Osteocyte (in vitro differentiated cells): ENCODE data around the gene AP1M2. TPM values are rescaled to one million over a fixed set of nuclear protein-coding genes. Genes with fewer than 3 reads are reported as not detected.

ENCODE experiments used
- DNase-seq: peaks from one replicate; pipeline ENCODE4 v3.0.0; 2021; ENCODE audit warnings: mixed read lengths; ENCODE audit not compliant: unreplicated experiment; ENCODE audit errors: extremely low spot score
- H3K27ac Mint-ChIP-seq: one replicate; pipeline ENCODE4 v1.8.0; 2021; ENCODE audit warnings: mild to moderate bottlenecking, mixed read lengths; ENCODE audit not compliant: unreplicated experiment
- H3K27me3 Mint-ChIP-seq: one replicate; pipeline ENCODE4 v1.8.0; 2021; ENCODE audit warnings: mixed read lengths; ENCODE audit not compliant: unreplicated experiment
- H3K36me3 Mint-ChIP-seq: one replicate; pipeline ENCODE4 v1.8.0; 2021; ENCODE audit warnings: mixed read lengths; ENCODE audit not compliant: unreplicated experiment
- H3K4me1 Mint-ChIP-seq: one replicate; pipeline ENCODE4 v1.8.0; 2021; ENCODE audit warnings: mixed read lengths; ENCODE audit not compliant: unreplicated experiment
- H3K4me3 Mint-ChIP-seq: one replicate; pipeline ENCODE4 v1.8.0; 2021; ENCODE audit warnings: mild to moderate bottlenecking, moderate library complexity, mixed read lengths; ENCODE audit not compliant: unreplicated experiment
- H3K9me3 Mint-ChIP-seq: one replicate; pipeline ENCODE4 v1.8.0; 2021; ENCODE audit warnings: mixed read lengths; ENCODE audit not compliant: unreplicated experiment
- total RNA-seq: library from RNA; stranded (reverse); gene quantifications from 2 replicates; pipeline ENCODE4 v1.2.1, GENCODE V29; 2021
- TF ChIP-seq, protein P1 (sequence below): fragments of 200-600 bp; sonication (generic); IDR thresholded peaks from 2 replicates; pipeline ENCODE4 v1.5.0; 2021; ENCODE audit warnings: antibody characterized with exemption, mild to moderate bottlenecking, moderate library complexity

AP1M2 gene
- total RNA-seq, 1 donor from 2014 or later: not detected

DNA sequence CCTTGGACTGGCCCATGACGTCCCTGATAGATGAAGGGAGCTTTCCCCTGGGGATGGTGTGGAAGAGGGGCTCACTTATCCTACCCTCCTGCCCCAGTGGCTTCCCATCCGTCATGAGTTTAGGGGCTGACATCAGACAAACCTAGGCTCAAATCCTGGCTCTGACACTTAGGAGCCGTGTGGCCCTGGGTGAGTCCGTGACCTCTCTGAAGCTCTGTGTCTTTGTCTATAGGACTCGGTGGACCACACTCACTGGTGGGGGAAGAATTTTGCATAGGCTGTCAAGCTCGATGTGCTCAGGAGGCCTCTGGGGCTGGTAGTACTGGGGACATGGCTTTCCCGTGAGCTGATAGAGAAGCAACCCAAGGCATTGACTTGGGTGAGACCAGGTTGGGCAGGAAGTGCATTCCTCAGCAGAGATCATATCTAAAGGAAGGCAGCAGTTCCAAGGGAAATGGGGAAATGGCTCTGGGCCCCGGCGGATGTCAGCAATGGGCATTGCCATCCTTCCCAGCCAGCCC is 17.4 kb upstream of the AP1M2 start:
- peak overlapping the region; percentile 96 for H3K27ac Mint-ChIP-seq
- no peaks in the 10 kb centered on the region for H3K36me3 Mint-ChIP-seq

DNA sequence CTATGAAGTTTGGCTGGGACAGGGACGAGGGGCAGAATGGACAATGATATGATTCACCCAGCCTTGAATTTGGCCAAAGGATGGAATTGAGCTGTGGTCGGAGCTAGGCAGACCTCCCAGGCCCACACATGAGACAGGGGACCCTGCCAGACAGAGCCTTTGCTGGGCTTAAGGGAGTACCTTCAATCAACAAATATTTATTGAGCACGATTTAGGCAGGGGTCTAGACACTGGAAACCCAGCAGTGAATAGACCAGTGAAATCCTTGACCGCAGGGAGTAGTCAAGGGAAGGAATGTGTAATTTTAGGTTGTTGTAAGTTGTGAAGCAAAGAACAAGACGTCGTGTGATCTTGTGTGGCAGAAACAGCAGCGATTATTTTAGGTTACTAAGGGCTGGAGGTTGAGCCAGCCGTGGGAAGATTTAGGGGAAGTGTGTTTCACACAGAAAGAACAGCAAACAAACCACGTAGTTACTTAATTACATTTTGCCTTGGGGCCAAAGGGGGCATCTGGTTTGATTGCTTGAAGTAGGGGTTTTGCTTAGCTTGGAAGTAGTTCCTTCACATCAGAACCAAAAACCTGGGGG is 16.9 kb upstream of the AP1M2 start:
- Mint-ChIP-seq H3K4me1 (peaks cover 20% of the 10 kb centered on the region), H3K27ac (peak overlapping the region; percentile 96), H3K27me3 (peaks cover 12% of the 10 kb centered on the region), H3K4me3 (peak overlapping the region; percentile 87), H3K9me3 (no peaks in the 10 kb centered on the region), H3K36me3 (no peaks in the 10 kb centered on the region)
- no peak for DNase-seq
- TF ChIP-seq, protein P1, sequence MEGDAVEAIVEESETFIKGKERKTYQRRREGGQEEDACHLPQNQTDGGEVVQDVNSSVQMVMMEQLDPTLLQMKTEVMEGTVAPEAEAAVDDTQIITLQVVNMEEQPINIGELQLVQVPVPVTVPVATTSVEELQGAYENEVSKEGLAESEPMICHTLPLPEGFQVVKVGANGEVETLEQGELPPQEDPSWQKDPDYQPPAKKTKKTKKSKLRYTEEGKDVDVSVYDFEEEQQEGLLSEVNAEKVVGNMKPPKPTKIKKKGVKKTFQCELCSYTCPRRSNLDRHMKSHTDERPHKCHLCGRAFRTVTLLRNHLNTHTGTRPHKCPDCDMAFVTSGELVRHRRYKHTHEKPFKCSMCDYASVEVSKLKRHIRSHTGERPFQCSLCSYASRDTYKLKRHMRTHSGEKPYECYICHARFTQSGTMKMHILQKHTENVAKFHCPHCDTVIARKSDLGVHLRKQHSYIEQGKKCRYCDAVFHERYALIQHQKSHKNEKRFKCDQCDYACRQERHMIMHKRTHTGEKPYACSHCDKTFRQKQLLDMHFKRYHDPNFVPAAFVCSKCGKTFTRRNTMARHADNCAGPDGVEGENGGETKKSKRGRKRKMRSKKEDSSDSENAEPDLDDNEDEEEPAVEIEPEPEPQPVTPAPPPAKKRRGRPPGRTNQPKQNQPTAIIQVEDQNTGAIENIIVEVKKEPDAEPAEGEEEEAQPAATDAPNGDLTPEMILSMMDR: no peak

More for the DNA sequence above, 17.4 kb upstream of the AP1M2 start:
- TF ChIP-seq, protein P1: no peak
- DNase-seq: no peak
- Mint-ChIP-seq H3K4me1 (peaks cover 20% of the 10 kb centered on the region), H3K27me3 (peaks cover 11% of the 10 kb centered on the region), H3K9me3 (no peaks in the 10 kb centered on the region), H3K4me3 (peak overlapping the region; percentile 87)

DNA sequence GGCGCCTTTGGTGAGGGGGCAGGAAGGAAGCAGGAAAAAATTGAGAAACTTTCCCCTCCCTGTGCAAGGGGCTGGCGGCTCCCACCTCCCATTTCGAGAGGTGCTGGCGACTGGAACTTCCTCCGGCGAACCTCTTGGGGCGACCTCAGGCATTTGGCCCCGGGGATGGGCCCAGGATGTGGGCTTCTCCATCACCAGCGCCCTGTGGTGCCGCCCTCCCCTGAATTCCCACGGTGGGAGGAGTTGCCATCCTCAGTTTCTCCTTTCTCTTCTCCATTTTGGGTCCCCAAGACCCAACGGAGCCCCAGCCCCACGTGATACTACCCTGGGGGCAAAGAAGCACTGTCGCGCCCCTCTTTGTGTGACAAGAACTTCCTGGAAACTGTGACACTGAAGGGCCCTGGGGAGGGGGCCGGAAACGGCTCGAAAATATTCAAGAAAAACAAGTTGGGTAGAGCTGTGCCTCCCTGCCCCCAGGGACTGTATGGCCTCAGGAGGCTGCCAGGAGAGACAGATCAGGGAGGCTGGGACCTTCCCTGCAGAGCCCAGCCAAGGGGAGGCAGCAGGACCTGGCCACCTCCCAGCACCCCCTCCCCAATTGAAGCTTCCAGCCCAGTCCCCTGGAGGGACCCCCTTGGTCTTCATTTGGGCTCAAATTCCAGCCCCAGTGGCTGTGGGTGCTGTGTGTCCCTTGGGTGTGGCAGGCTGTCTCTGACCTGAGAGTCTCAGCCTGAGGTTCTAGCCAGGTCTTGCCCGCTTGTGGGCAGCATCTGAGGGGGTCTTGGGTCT is 16.2 kb upstream of the AP1M2 start:
- Mint-ChIP-seq H3K27ac (peak overlapping the region; percentile 96), H3K4me1 (peaks cover 20% of the 10 kb centered on the region), H3K9me3 (no peaks in the 10 kb centered on the region), H3K27me3 (peaks cover 13% of the 10 kb centered on the region), H3K36me3 (no peaks in the 10 kb centered on the region), H3K4me3 (peak overlapping the region; percentile 87)
- no peak for DNase-seq
- TF ChIP-seq, protein P1: no peak

GRCh38 chr19:10602330-10603083 is 15.4 kb upstream of the AP1M2 start:
- TF ChIP-seq, protein P1: no peak
- peaks cover 16% of the 10 kb centered on the region for H3K27me3 Mint-ChIP-seq
- H3K36me3 Mint-ChIP-seq: no peaks in the 10 kb centered on the region
- DNase-seq: peak; percentile 94
- peak overlapping the region; percentile 87 for H3K4me3 Mint-ChIP-seq
- peaks cover 19% of the 10 kb centered on the region for H3K4me1 Mint-ChIP-seq
- H3K27ac Mint-ChIP-seq: peak overlapping the region; percentile 96
- H3K9me3 Mint-ChIP-seq: no peaks in the 10 kb centered on the region
